Astrocyte of the spinal cord (primary cell): ENCODE data around the gene NR3C2.

Experiments used
- DNase-seq: peaks from one replicate; pipeline ENCODE4 v3.0.0; 2011; ENCODE audit warnings: low read depth, low spot score
- H3K4me3 ChIP-seq: 2 replicates; pipeline ENCODE4 v1.5.1; 2011; ENCODE audit warnings: low read depth, mild to moderate bottlenecking, low read length, moderate library complexity
- CTCF ChIP-seq: IDR thresholded peaks from 2 replicates; pipeline ENCODE4 v1.5.1; 2012; ENCODE audit warnings: low read depth, mild to moderate bottlenecking, low read length, inconsistent platforms
- in situ Hi-C: cut with HindIII; loops from 2 replicates; pipeline ENCODE4 v1.10.0; 2017; ENCODE audit warnings: low sequenced_read_pairs

NR3C2 gene

GRCh38 chr4:148103597-148104355, 338.4 kb downstream of the NR3C2 start:
- no peak for DNase-seq
- no peak overlapping the region for H3K4me3 ChIP-seq
- no peak for TF ChIP-seq CTCF
- in situ Hi-C loops: no loop called here

GRCh38 chr4:148101790-148102189, 340.4 kb downstream of the NR3C2 start:
- in situ Hi-C loops: no loop called here
- no peak for TF ChIP-seq CTCF
- no peak overlapping the region for H3K4me3 ChIP-seq
- DNase-seq: no peak

GRCh38 chr4:148101235-148101634, 341.0 kb downstream of the NR3C2 start:
- no peak for TF ChIP-seq CTCF
- in situ Hi-C loops: no loop called here
- DNase-seq: no peak
- no peak overlapping the region for H3K4me3 ChIP-seq

GRCh38 chr4:148097801-148098200, 344.4 kb downstream of the NR3C2 start:
- in situ Hi-C loops: no loop called here
- DNase-seq: no peak
- no peak for TF ChIP-seq CTCF
- H3K4me3 ChIP-seq: no peak overlapping the region

GRCh38 chr4:148095346-148095923, 346.8 kb downstream of the NR3C2 start:
- no peak for DNase-seq
- no peak for TF ChIP-seq CTCF
- H3K4me3 ChIP-seq: no peak overlapping the region
- in situ Hi-C loops: no loop called here

- DNase-seq: no peak
- no peak overlapping the region for H3K4me3 ChIP-seq
- in situ Hi-C loops: no loop called here
- no peak for TF ChIP-seq CTCF
These were observed 348.1 kb downstream of the NR3C2 start for GRCh38 chr4:148094149-148094548.
